Parathyroid adenoma (tissue), 2 donors: Measurements from ENCODE around the gene TUBB4B.

Source experiments
- H2AFZ ChIP-seq: fragments of 300-600 bp; sonication (generic); one replicate; pipeline ENCODE4 v1.7.0; 2017; ENCODE audit warnings: antibody characterized with exemption, mild to moderate bottlenecking
- H3K27ac ChIP-seq: fragments of 300-600 bp; sonication (generic); one replicate; pipeline ENCODE4 v1.7.0; 2017
- H3K27me3 ChIP-seq: fragments of 300-600 bp; sonication (generic); one replicate; pipeline ENCODE4 v1.7.0; 2017; ENCODE audit warnings: low read length; ENCODE audit not compliant: control insufficient read depth, insufficient read depth
- H3K36me3 ChIP-seq: fragments of 300-600 bp; sonication (generic); one replicate; pipeline ENCODE4 v1.7.0; 2017; ENCODE audit warnings: low read length; ENCODE audit not compliant: control insufficient read depth, insufficient read depth
- H3K4me1 ChIP-seq: fragments of 300-600 bp; sonication (generic); one replicate; pipeline ENCODE4 v1.7.0; 2017; ENCODE audit warnings: control low read depth
- H3K4me2 ChIP-seq: fragments of 300-600 bp; sonication (generic); one replicate; pipeline ENCODE4 v1.7.0; 2017; ENCODE audit warnings: low read length
- H3K4me3 ChIP-seq: fragments of 300-600 bp; sonication (generic); one replicate; pipeline ENCODE4 v1.7.0; 2017; ENCODE audit warnings: low read depth, low read length
- H3K79me2 ChIP-seq: fragments of 300-600 bp; sonication (generic); one replicate; pipeline ENCODE4 v1.7.0; 2017; ENCODE audit warnings: control low read depth
- H3K9ac ChIP-seq: fragments of 300-600 bp; sonication (generic); one replicate; pipeline ENCODE4 v1.7.0; 2017; ENCODE audit warnings: mild to moderate bottlenecking
- H3K9me3 ChIP-seq: fragments of 300-600 bp; sonication (generic); one replicate; pipeline ENCODE4 v1.7.0; 2017; ENCODE audit warnings: low read length; ENCODE audit not compliant: control insufficient read depth
- TF ChIP-seq, protein P1 (sequence below): fragments of 300-600 bp; sonication (generic); IDR thresholded peaks from one replicate; pipeline ENCODE4 v1.7.0; 2017; ENCODE audit warnings: antibody characterized with exemption, mild to moderate bottlenecking
- donor health status: primary hyperparathyroidism.

Gene TUBB4B

DNA sequence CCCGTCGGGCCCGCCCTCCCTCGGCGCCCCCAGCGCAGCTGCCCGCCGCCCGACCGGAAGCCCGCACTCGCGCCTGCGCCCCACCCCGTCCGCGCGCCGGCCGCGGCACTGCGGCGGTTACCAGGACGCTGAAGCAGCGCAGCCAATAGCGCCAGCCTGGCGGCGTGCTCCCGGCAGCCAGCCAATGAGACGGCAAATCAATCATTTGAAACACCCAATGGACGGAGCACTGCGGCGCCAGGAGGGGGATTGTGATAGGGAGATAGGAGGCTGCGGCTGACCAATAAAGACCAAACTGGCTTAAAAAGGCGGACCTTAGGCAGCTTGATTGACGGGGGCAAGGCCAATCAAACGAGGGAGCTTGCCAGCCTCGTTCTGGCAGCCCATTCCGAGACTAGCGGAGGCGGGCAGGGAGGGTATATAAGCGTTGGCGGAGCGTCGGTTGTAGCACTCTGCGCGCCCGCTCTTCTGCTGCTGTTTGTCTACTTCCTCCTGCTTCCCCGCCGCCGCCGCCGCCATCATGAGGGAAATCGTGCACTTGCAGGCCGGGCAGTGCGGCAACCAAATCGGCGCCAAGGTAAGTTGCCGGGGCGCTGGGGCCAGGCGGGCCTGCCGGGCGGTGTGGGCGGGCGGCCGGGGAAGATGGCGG is at the start of gene TUBB4B:
TSS of gene TUBB4B (plus strand) at position 447 of the 649 bp plus-strand sequence. CDS start at position 521, 74 bp downstream.
- H3K4me3 ChIP-seq, result peak within 1 kb of the TSS; percentile 86
- peak within 1 kb of the TSS; percentile 96 for H3K27ac ChIP-seq
- TF ChIP-seq, protein P1, sequence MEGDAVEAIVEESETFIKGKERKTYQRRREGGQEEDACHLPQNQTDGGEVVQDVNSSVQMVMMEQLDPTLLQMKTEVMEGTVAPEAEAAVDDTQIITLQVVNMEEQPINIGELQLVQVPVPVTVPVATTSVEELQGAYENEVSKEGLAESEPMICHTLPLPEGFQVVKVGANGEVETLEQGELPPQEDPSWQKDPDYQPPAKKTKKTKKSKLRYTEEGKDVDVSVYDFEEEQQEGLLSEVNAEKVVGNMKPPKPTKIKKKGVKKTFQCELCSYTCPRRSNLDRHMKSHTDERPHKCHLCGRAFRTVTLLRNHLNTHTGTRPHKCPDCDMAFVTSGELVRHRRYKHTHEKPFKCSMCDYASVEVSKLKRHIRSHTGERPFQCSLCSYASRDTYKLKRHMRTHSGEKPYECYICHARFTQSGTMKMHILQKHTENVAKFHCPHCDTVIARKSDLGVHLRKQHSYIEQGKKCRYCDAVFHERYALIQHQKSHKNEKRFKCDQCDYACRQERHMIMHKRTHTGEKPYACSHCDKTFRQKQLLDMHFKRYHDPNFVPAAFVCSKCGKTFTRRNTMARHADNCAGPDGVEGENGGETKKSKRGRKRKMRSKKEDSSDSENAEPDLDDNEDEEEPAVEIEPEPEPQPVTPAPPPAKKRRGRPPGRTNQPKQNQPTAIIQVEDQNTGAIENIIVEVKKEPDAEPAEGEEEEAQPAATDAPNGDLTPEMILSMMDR, result no peak
- H2AFZ ChIP-seq, result peak within 1 kb of the TSS; percentile 85
- no peak within 1 kb of the TSS for H3K9ac ChIP-seq
- H3K4me2 ChIP-seq, result peak within 1 kb of the TSS; percentile 94
- no peaks in the 10 kb centered on the region for H3K27me3 ChIP-seq
- H3K4me1 ChIP-seq, result peaks cover 16% of the 10 kb centered on the region
- no peaks in the 10 kb centered on the region for H3K36me3 ChIP-seq
- H3K79me2 ChIP-seq, result no peaks in the 10 kb centered on the region
- H3K9me3 ChIP-seq, result no peaks in the 10 kb centered on the region

DNA sequence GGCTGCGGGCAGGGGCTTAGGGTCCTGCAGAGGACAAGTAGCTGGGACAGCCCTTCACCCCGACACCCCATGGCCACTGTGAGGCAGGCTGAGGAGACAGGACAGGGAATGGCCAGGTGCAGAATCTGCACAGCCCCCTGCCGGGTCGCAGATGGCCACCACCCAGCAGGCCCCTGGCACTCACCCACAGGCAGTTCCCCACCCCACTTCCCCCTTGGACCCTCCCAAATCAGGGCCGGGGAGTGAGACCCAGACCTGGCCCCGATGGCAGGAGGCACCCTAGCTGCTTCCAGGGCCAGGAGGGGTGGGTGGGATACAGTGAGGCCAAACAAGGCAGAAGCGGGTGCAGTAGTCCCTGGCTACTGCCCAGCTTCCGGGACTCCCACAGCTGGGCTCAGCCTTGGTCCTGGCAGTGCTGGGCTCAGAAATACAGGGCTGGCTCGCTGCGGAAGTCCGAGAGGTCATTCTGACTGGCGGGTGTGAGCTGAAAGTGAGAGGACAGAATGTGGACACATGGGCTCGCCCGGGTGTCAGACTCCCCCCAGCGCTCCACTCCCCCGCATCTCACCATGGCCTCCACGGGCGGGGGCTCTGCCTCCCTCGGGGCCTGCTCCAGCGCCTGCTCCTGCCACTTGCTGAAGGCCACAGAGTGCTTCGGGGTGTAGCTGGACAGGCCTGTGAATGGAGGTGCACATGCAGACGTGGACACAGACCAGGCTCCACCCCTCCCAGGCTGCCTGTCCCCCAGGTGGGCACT is 49.2 kb upstream of the TUBB4B start:
- Histone ChIP-seq H2AFZ (no peak overlapping the region), H3K9me3 (no peaks in the 10 kb centered on the region), H3K79me2 (peaks cover 9% of the 10 kb centered on the region), H3K4me1 (peaks cover 8% of the 10 kb centered on the region), H3K27ac (no peak overlapping the region), H3K9ac (no peak overlapping the region), H3K36me3 (no peaks in the 10 kb centered on the region), H3K4me3 (no peak overlapping the region), H3K4me2 (no peak overlapping the region), H3K27me3 (no peaks in the 10 kb centered on the region)
- TF ChIP-seq, protein P1, result no peak

DNA sequence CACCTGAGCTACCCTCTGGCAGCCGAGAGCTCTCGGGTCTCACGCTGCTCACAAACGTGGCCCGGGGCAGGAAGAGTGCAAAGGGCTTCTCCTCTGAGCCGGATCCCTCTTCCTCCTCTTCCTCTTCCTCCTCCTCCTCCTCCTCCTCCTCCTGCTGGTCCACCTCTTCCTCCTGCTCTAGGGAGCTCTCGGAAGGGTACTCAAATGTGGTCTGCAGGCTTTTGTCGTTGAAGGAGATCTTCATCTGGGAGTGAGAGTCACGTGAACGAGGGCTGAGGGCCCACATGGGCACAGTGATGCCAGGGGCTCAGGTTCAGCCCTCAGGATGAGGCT is 48.7 kb upstream of the TUBB4B start:
- no peak overlapping the region for H3K27ac ChIP-seq
- no peaks in the 10 kb centered on the region for H3K36me3 ChIP-seq
- no peaks in the 10 kb centered on the region for H3K27me3 ChIP-seq
- H3K4me1 ChIP-seq, result peaks cover 8% of the 10 kb centered on the region
- no peaks in the 10 kb centered on the region for H3K9me3 ChIP-seq
- no peak overlapping the region for H2AFZ ChIP-seq
- TF ChIP-seq, protein P1, result no peak
- peaks cover 8% of the 10 kb centered on the region for H3K79me2 ChIP-seq
- no peak overlapping the region for H3K4me2 ChIP-seq
- H3K4me3 ChIP-seq, result no peak overlapping the region
- no peak overlapping the region for H3K9ac ChIP-seq

DNA sequence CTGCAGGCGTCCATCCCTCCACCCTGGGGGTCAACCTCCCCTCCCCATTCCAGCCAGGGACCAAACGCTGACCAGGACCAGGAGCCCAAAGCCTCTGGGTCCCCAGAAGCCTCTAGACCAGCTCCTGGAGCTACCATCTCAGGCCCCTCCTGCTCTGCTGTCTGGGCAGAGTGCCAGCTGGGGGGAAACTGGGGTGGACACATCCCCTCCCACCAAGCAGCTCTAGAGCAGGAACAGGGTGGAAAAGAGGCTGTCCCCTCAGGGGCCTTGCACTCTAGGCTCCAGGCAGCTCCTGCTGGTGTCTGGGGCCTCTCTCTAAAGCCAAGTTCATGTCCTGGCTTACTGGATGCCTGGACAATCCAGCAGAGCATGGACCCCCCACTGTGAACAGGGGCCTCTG is 48.2 kb upstream of the TUBB4B start:
- TF ChIP-seq, protein P1, result no peak
- Histone ChIP-seq H3K27ac (no peak overlapping the region), H3K79me2 (peaks cover 5% of the 10 kb centered on the region), H3K9me3 (no peaks in the 10 kb centered on the region), H3K9ac (no peak overlapping the region), H3K4me3 (no peak overlapping the region), H3K4me2 (no peak overlapping the region), H2AFZ (no peak overlapping the region), H3K27me3 (no peaks in the 10 kb centered on the region), H3K36me3 (no peaks in the 10 kb centered on the region), H3K4me1 (peaks cover 5% of the 10 kb centered on the region)
